GM23338 (cell line): Measurements from ENCODE around the gene GPR149.

Experiments used
- CREB1 ChIP-seq: fragments of 250-450 bp; sonication (Bioruptor Pico); IDR thresholded peaks from 2 replicates; pipeline ENCODE4 v1.5.0; 2020; ENCODE audit warnings: low read depth, mild to moderate bottlenecking, moderate library complexity
- CTCF ChIP-seq, 2 experiments: fragments of 200-600 bp in 1 of 2; sonication (generic) in 1 of 2; conservative IDR thresholded peaks; 2 replicates each; pipeline versions ENCODE4 v1.5.1 to v1.6.1; 2016 to 2017; ENCODE audit warnings: antibody characterized with exemption in 2 of 2, low read depth in 2 of 2, mild to moderate bottlenecking in 2 of 2, moderate library complexity in 1 of 2
- ETS1 ChIP-seq: IDR thresholded peaks from 2 replicates; pipeline ENCODE4 v1.6.1; 2016; ENCODE audit warnings: antibody characterized with exemption
- EZH2 ChIP-seq: fragments of 200-600 bp; sonication (generic); IDR thresholded peaks from one replicate; pipeline ENCODE4 v1.8.0; 2017; ENCODE audit warnings: antibody characterized with exemption, mild to moderate bottlenecking, low read depth; ENCODE audit not compliant: unreplicated experiment
- EZH2phosphoT487 ChIP-seq: fragments of 200-600 bp; sonication (generic); IDR thresholded peaks from one replicate; pipeline ENCODE4 v1.8.1; 2018; ENCODE audit warnings: antibody characterized with exemption; ENCODE audit not compliant: unreplicated experiment
- JUNB ChIP-seq: IDR thresholded peaks from one replicate; pipeline ENCODE4 v1.6.1; 2016; ENCODE audit warnings: antibody characterized with exemption; ENCODE audit not compliant: unreplicated experiment
- NANOG ChIP-seq: IDR thresholded peaks from 2 replicates; pipeline ENCODE4 v1.6.1; 2016; ENCODE audit warnings: antibody characterized with exemption, borderline replicate concordance
- POLR2AphosphoS5 ChIP-seq: IDR thresholded peaks from 2 replicates; pipeline ENCODE4 v1.6.1; 2016; ENCODE audit warnings: antibody characterized with exemption, low read depth
- TF ChIP-seq, protein P1 (sequence below): IDR thresholded peaks from one replicate; pipeline ENCODE4 v1.6.1; 2018; ENCODE audit warnings: antibody characterized with exemption; ENCODE audit not compliant: unreplicated experiment

DNA sequence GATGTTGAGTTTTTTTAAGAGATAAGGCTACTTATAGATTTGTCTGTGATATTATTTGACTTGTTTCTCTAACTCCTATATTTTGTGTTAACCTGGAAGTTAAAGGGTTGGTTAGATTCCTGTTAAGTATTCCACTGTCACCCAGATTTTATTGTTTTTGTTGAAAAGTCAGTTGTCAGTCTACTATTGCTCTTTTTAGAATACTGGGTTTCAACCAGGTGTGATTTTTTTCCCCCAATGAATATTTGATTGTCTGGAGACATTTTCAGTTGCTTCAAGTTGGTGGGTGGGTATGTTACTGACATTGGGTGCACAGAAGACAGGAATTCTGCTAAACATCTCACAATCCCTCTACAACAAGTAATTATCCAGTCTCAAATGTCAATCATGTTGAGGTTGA lies 43.8 kb upstream of the GPR149 start:
- TF ChIP-seq CTCF (conservative IDR thresholded peaks at IDR 0.05; ENCODE audit: low read depth in 2 of 2) (no peak), EZH2phosphoT487 (no peak), POLR2AphosphoS5 (no peak), EZH2 (no peak), JUNB (no peak), ETS1 (no peak), CREB1 (CRISPR knock-in tag) (no peak), NANOG (no peak)
- TF ChIP-seq, protein P1, sequence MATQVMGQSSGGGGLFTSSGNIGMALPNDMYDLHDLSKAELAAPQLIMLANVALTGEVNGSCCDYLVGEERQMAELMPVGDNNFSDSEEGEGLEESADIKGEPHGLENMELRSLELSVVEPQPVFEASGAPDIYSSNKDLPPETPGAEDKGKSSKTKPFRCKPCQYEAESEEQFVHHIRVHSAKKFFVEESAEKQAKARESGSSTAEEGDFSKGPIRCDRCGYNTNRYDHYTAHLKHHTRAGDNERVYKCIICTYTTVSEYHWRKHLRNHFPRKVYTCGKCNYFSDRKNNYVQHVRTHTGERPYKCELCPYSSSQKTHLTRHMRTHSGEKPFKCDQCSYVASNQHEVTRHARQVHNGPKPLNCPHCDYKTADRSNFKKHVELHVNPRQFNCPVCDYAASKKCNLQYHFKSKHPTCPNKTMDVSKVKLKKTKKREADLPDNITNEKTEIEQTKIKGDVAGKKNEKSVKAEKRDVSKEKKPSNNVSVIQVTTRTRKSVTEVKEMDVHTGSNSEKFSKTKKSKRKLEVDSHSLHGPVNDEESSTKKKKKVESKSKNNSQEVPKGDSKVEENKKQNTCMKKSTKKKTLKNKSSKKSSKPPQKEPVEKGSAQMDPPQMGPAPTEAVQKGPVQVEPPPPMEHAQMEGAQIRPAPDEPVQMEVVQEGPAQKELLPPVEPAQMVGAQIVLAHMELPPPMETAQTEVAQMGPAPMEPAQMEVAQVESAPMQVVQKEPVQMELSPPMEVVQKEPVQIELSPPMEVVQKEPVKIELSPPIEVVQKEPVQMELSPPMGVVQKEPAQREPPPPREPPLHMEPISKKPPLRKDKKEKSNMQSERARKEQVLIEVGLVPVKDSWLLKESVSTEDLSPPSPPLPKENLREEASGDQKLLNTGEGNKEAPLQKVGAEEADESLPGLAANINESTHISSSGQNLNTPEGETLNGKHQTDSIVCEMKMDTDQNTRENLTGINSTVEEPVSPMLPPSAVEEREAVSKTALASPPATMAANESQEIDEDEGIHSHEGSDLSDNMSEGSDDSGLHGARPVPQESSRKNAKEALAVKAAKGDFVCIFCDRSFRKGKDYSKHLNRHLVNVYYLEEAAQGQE: no peak
